HEK293 (cell line): ENCODE results near the gene PTPRCAP.

ENCODE experiments used
- AEBP2 ChIP-seq: fragments of 450-650 bp; formaldehyde crosslinking; IDR thresholded peaks from 2 replicates; pipeline ENCODE4 v1.5.1; 2016; ENCODE audit warnings: missing biosample characterization, missing genetic modification characterization, borderline replicate concordance
- ATF2 ChIP-seq: fragments of 450-650 bp; formaldehyde crosslinking; IDR thresholded peaks from 2 replicates; pipeline ENCODE4 v1.5.1; 2016; ENCODE audit warnings: missing biosample characterization, missing genetic modification characterization, low read depth
- BCL11B ChIP-seq: fragments of 450-650 bp; formaldehyde crosslinking; IDR thresholded peaks from 2 replicates; pipeline ENCODE4 v1.5.1; 2016; ENCODE audit warnings: low read depth, missing biosample characterization, missing genetic modification characterization
- GLIS1 ChIP-seq: fragments of 450-650 bp; formaldehyde crosslinking; IDR thresholded peaks from 2 replicates; pipeline ENCODE4 v1.5.1; 2016; ENCODE audit warnings: missing biosample characterization, missing genetic modification characterization
- IKZF3 ChIP-seq: fragments of 450-650 bp; IDR thresholded peaks from 2 replicates; pipeline ENCODE4 v1.5.0; 2018; ENCODE audit warnings: missing biosample characterization, mild to moderate bottlenecking, missing genetic modification characterization, moderate library complexity
- OVOL3 ChIP-seq: fragments of 450-650 bp; formaldehyde crosslinking; IDR thresholded peaks from 2 replicates; pipeline ENCODE4 v1.5.1; 2016; ENCODE audit warnings: missing biosample characterization, missing genetic modification characterization
- PRDM10 ChIP-seq: fragments of 450-650 bp; formaldehyde crosslinking; IDR thresholded peaks from 2 replicates; pipeline ENCODE4 v1.5.1; 2016; ENCODE audit warnings: missing biosample characterization, missing genetic modification characterization
- YY1 ChIP-seq: fragments of 450-650 bp; formaldehyde crosslinking; IDR thresholded peaks from 2 replicates; pipeline ENCODE4 v1.5.1; 2018; ENCODE audit warnings: missing biosample characterization, missing genetic modification characterization
- ZBTB20 ChIP-seq: fragments of 450-650 bp; formaldehyde crosslinking; IDR thresholded peaks from 2 replicates; pipeline ENCODE4 v1.5.1; 2016; ENCODE audit warnings: missing biosample characterization, missing genetic modification characterization
- ZBTB21 ChIP-seq: fragments of 450-650 bp; formaldehyde crosslinking; IDR thresholded peaks from 2 replicates; pipeline ENCODE4 v1.5.1; 2017; ENCODE audit warnings: missing biosample characterization, missing genetic modification characterization
- ZBTB7A ChIP-seq: fragments of 450-650 bp; formaldehyde crosslinking; IDR thresholded peaks from 2 replicates; pipeline ENCODE4 v1.5.1; 2016; ENCODE audit warnings: low read depth, missing biosample characterization, missing genetic modification characterization
- ZFP3 ChIP-seq: fragments of 450-650 bp; formaldehyde crosslinking; IDR thresholded peaks from 2 replicates; pipeline ENCODE4 v1.5.1; 2016; ENCODE audit warnings: low read depth, missing biosample characterization, missing genetic modification characterization
- ZFP37 ChIP-seq: fragments of 450-650 bp; formaldehyde crosslinking; IDR thresholded peaks from 2 replicates; pipeline ENCODE4 v1.5.1; 2016; ENCODE audit warnings: missing biosample characterization, missing genetic modification characterization
- ZFP41 ChIP-seq: fragments of 450-650 bp; formaldehyde crosslinking; IDR thresholded peaks from 2 replicates; pipeline ENCODE4 v1.5.1; 2016; ENCODE audit warnings: missing biosample characterization, missing genetic modification characterization, borderline replicate concordance
- ZFP69B ChIP-seq: fragments of 450-650 bp; formaldehyde crosslinking; IDR thresholded peaks from 2 replicates; pipeline ENCODE4 v1.5.1; 2016; ENCODE audit warnings: missing biosample characterization, missing genetic modification characterization
- ZNF2 ChIP-seq: fragments of 450-650 bp; formaldehyde crosslinking; IDR thresholded peaks from 2 replicates; pipeline ENCODE4 v1.5.1; 2016; ENCODE audit warnings: missing biosample characterization, missing genetic modification characterization
- ZNF202 ChIP-seq: fragments of 450-650 bp; formaldehyde crosslinking; IDR thresholded peaks from 2 replicates; pipeline ENCODE4 v1.5.1; 2016; ENCODE audit warnings: missing biosample characterization, missing genetic modification characterization, borderline replicate concordance
- ZNF211 ChIP-seq: fragments of 450-650 bp; formaldehyde crosslinking; IDR thresholded peaks from 2 replicates; pipeline ENCODE4 v1.5.1; 2016; ENCODE audit warnings: low read depth, missing biosample characterization, missing genetic modification characterization
- ZNF274 ChIP-seq, 2 experiments: fragments of 200-500 bp in 1 of 2; fragments of 450-650 bp in 1 of 2; sonication (Bioruptor generic) in 1 of 2; formaldehyde crosslinking in 1 of 2; IDR thresholded peaks; 2 replicates each; pipeline versions ENCODE4 v1.5.1 to v1.6.1; 2014 to 2016; ENCODE audit warnings: borderline replicate concordance in 1 of 2, inconsistent platforms in 1 of 2, low read length in 1 of 2, missing biosample characterization in 1 of 2, missing genetic modification characterization in 1 of 2
- ZNF302 ChIP-seq: fragments of 450-650 bp; formaldehyde crosslinking; IDR thresholded peaks from 2 replicates; pipeline ENCODE4 v1.5.1; 2016; ENCODE audit warnings: missing biosample characterization, missing genetic modification characterization, low read depth
- ZNF341 ChIP-seq: fragments of 450-650 bp; formaldehyde crosslinking; IDR thresholded peaks from 2 replicates; pipeline ENCODE4; 2016; ENCODE audit warnings: low read depth, missing biosample characterization, missing genetic modification characterization
- ZNF366 ChIP-seq: fragments of 450-650 bp; formaldehyde crosslinking; conservative IDR thresholded peaks from 2 replicates; pipeline ENCODE4 v1.5.1; 2016; ENCODE audit warnings: missing biosample characterization, missing genetic modification characterization
- ZNF426 ChIP-seq: fragments of 450-650 bp; formaldehyde crosslinking; IDR thresholded peaks from 2 replicates; pipeline ENCODE4 v1.5.1; 2017; ENCODE audit warnings: missing biosample characterization, missing genetic modification characterization, mild to moderate bottlenecking, inconsistent platforms, moderate library complexity
- ZNF488 ChIP-seq: fragments of 450-650 bp; formaldehyde crosslinking; IDR thresholded peaks from 2 replicates; pipeline ENCODE4 v1.5.1; 2016; ENCODE audit warnings: missing biosample characterization, missing genetic modification characterization
- ZNF513 ChIP-seq: fragments of 450-650 bp; IDR thresholded peaks from 2 replicates; pipeline ENCODE4 v1.5.1; 2018; ENCODE audit warnings: missing biosample characterization, missing genetic modification characterization
- ZNF529 ChIP-seq: fragments of 450-650 bp; formaldehyde crosslinking; IDR thresholded peaks from 2 replicates; pipeline ENCODE4 v1.5.1; 2017; ENCODE audit warnings: missing genetic modification characterization, missing biosample characterization; ENCODE audit not compliant: insufficient replicate concordance
- ZNF558 ChIP-seq: fragments of 450-650 bp; formaldehyde crosslinking; IDR thresholded peaks from 2 replicates; pipeline ENCODE4 v1.5.1; 2016; ENCODE audit warnings: missing biosample characterization, missing genetic modification characterization
- ZNF658 ChIP-seq: fragments of 450-650 bp; formaldehyde crosslinking; IDR thresholded peaks from 2 replicates; pipeline ENCODE4; 2016; ENCODE audit warnings: missing biosample characterization, missing genetic modification characterization
- ZNF830 ChIP-seq: fragments of 450-650 bp; IDR thresholded peaks from 2 replicates; pipeline ENCODE4 v1.5.0; 2018; ENCODE audit warnings: missing biosample characterization, missing genetic modification characterization, low read depth, mild to moderate bottlenecking, moderate library complexity

PTPRCAP gene

GRCh38 chr11:67464411-67465188 lies 27.1 kb upstream of the PTPRCAP start (continued):
- TF ChIP-seq ZNF341 (tag by site-specific recombination) (no peak), ATF2 (tag by site-specific recombination) (no peak), ZFP41 (no peak), ZFP37 (tag by site-specific recombination) (no peak), ZNF2 (tag by site-specific recombination) (no peak), OVOL3 (tag by site-specific recombination) (no peak), GLIS1 (tag by site-specific recombination) (no peak), ZNF202 (tag by site-specific recombination) (no peak), ZFP69B (no peak), ZNF366 (tag by site-specific recombination) (no peak), ZNF658 (no peak), AEBP2 (tag by site-specific recombination) (no peak), ZNF211 (tag by site-specific recombination) (no peak), ZNF302 (tag by site-specific recombination) (no peak), IKZF3 (no peak), ZNF274 (IDR thresholded peaks at IDR 0.05; ENCODE audit: low read length) (no peak), ZNF274 (tag by site-specific recombination; IDR thresholded peaks at IDR 0.05; ENCODE audit: borderline replicate concordance) (no peak), BCL11B (tag by site-specific recombination) (no peak), ZFP3 (tag by site-specific recombination) (no peak), ZBTB21 (tag by site-specific recombination) (no peak), ZNF558 (tag by site-specific recombination) (no peak), ZNF488 (tag by site-specific recombination) (no peak), ZNF529 (no peak), ZNF513 (tag by site-specific recombination) (no peak), YY1 (tag by site-specific recombination) (no peak), PRDM10 (tag by site-specific recombination) (no peak), ZNF426 (tag by site-specific recombination) (no peak), ZNF830 (tag by site-specific recombination) (no peak), ZBTB20 (tag by site-specific recombination) (peak; percentile 33; the same call in 1 of the 2 replicates), ZBTB7A (tag by site-specific recombination) (peak; percentile 87)
